Measurements from ENCODE around the gene CST11. TPM values are rescaled to one million over a fixed set of nuclear protein-coding genes. Genes with fewer than 3 reads are reported as not detected.

Gene CST11
- total RNA-seq, 1 donor = not detected

- DNase-seq (ENCODE audit: low read depth in 2 of 3, low spot score in 2 of 3) = no peak
These were observed 2.1 kb upstream of the CST11 start for GRCh38 chr20:23454816-23455215.

GRCh38 chr20:23453549-23454543 is 1.2 kb upstream of the CST11 start:
- no peak for DNase-seq (ENCODE audit: low read depth in 2 of 3, low spot score in 2 of 3)

- DNase-seq (ENCODE audit: low read depth in 2 of 3, low spot score in 2 of 3) = no peak
These were observed 654 bp downstream of the CST11 start for GRCh38 chr20:23451956-23452487.

DNA sequence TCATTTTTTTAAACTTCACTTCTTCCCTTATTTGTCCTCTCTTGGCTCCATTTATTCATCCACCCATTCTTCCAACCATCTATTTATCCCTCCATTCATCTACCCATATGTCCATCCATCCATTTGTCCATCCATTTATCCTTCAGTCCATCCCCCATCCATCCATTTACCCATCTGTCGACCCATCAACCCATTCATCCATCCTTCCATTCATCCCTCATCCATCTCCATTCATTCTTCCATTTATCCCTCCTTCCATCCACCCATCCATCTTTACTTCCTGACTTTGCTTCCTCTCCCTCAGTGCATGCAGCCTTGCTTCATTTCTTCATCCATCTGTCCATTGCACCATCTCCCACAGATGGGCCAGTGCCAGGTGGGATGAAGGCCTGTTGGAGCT is 1.8 kb downstream of the CST11 start:
- no peak for DNase-seq (ENCODE audit: low read depth in 2 of 3, low spot score in 2 of 3)

DNA sequence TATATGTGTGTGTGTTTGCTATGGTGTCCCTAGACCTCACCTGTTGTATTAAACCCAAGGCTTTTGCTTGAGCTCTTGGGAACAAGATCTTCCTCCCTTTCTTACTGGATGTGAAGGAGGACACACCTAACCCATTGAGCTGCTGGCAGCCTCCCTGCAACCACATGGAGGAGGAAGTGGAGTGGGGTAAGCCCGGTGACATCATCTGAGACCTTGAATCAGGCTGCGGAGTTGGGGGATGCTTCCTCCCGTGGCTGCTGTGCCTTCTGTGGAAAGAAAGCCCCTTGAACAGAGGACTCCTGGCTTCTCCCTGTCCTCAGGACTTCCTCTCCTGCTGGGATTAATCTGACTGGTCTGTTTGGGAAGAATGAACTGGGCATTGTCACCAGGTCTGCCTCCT is 3.3 kb downstream of the CST11 start:
- DNase-seq (ENCODE audit: low read depth in 2 of 3, low spot score in 2 of 3) = peak in 2 of 3 donors; percentile 36 to 62

GRCh38 chr20:23448167-23448566 is 4.5 kb downstream of the CST11 start:
- DNase-seq (ENCODE audit: low read depth in 2 of 3, low spot score in 2 of 3) = no peak

- peak in 1 of 3 donors; percentile 44 for DNase-seq (ENCODE audit: low read depth in 2 of 3, low spot score in 2 of 3)
These were observed 6.2 kb downstream of the CST11 start for GRCh38 chr20:23446505-23446904.

DNA sequence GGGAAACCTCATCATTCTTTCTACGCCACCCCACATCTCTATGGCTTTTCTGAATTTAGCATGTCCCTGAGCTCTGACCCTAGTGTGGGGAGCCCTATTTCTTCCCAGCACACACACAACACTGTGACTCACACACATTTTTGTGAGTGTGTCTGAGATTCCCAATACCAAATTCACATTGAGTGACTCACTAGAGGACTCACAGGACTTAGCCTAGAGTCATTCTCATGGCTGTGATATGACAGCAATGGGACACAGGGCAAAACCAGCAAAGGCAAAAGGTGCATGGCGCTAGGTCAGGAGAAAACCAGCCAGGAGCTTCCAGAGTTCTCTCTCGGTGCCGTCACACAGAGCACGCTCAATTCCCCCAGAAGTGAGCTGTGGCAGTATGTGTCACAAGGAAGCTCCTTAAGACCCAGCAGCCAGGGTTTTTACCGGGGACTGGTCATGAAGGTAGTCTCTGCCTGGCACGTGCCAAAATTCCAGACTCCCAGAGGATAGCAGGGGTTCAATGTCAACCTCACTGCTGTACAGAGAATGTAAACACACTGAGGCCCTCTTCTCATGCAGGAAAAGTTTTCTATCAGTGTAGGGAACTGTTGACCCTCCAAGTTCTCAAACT is 7.0 kb downstream of the CST11 start:
- no peak for DNase-seq (ENCODE audit: low read depth in 2 of 3, low spot score in 2 of 3)

DNA sequence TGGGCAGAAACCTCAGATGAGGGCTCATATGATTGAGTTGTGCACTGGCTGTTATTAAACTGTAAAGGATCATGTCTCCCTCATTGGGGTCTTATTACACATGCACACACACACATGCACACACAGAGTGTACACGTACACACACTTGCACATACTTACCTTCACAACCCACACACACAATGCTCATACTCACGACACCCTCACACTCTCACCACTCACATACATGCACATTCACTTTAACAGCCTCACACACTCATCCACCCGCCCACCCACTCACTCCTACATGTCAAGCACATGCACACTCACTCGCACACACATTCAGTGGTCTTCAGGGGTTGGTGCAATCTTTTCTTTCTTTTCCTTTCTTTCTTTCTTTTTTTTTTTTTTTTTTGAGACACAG is 7.8 kb downstream of the CST11 start:
- DNase-seq (ENCODE audit: low read depth in 2 of 3, low spot score in 2 of 3) = no peak

DNA sequence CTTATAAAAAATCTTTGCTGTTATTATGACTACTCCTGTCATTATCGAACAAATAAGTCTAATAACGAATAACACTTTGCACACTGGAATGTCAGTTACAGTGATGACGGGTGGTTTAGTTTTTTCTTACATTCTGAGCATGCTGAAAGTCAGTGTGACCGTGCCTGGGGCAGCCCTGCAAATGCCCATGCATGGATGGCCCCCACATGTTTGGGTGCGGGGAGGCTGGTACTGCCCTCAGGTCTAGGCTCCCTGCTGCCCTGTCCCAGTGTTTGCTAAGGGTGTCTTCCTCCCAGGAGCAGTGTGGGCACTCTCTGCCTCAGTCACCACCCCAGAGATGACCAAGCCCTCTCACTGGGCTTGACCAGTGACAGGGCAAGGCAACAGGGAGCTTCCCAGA is 10.2 kb downstream of the CST11 start:
- no peak for DNase-seq (ENCODE audit: low read depth in 2 of 3, low spot score in 2 of 3)

DNA sequence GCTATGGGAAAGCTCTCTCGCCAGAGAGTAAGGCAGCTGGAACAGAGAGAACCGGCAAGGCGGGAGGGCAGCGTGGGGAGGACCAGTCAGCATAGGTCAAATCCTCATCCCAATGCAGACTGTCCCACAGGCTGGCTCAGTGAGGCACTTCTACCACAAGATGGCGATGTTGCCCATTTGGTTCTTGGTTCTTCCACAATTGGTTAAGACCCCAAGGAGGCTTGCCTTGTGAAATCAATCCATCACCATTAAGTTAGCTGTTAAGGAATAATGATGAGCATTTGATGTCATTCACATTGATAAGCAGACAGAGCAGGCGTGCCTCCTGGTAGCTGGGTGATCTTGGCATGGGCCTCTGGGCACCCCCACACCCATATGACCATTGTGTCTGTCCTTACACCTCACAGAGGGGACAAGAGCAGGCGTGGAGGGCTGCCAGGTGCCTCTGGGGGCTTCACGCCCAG is 10.8 kb downstream of the CST11 start:
- DNase-seq (ENCODE audit: low read depth in 2 of 3, low spot score in 2 of 3) = peak; percentile 16 to 90 (median 59)

DNA sequence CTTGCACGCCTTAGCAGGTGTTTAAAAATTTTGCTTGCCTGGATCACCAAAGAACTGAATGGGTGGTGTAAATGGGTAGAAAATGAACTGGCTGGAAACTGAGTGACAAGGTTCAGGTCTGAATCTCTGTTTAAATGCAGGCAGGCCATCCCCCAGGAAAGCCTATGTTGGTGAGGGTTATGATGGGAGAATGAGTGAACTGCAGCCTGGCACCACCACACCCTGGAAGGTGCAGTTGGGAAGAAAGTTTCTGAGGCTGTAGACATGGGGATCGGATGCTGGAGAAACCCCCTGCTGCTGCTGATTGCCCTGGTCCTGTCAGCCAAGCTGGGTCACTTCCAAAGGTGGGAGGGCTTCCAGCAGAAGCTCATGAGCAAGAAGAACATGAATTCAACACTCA is 12.7 kb downstream of the CST11 start:
- no peak for DNase-seq (ENCODE audit: low read depth in 2 of 3, low spot score in 2 of 3)

DNA sequence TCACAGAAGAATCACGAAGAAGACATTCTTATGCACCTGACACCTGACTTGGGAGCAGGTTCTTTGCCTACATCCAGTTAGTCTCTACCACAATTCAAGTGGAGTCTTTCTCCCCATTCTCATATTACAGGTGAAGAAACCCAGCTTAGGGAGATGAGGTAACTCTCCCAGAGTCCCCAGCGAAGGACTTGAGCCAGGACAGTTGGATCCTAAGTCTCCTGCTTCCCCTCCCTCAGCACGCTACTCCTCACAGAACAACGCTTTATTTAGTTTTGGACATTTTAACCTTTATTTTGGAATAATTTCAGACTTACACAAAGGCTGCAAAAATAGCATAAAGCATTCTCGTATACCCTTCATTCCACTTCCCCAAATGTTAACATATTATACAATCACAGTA is 14.0 kb downstream of the CST11 start:
- no peak for DNase-seq (ENCODE audit: low read depth in 2 of 3, low spot score in 2 of 3)

DNA sequence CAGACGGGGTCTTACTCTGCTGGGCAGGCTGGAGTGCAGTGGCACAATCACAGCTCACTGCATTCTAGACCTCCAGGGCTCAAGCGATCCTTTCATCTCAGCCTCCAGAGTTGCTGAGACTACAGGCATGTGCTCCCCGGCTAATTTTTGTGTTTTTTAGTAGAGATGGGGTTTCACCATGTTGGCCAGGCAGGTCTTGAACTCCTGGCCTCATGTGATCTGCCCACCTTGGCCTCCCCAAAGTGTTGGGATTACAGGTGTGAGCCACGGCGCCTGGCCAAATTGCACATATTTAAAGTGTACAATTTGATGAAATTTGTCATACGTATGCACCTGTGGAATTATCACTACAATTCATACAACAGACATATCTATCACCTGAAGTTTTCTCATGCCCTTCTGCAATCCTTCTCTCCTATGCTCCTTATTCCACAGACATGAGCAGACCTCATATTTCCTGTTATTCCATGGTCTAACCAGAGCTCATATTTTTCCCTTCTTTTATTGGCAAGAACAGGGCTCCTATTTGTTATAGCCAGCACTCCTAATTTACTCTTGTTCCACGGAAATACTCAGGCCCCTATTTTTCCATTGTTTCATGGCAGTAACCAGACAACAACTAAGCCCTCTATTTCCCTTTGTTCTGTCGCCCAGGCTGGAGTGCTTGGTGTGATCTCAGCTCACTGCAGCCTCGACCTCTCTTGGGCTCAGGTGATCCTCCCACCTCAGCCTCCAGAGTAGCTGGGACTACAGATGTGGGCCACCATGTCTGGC is 15.4 kb downstream of the CST11 start:
- no peak for DNase-seq (ENCODE audit: low read depth in 2 of 3, low spot score in 2 of 3)

- DNase-seq (ENCODE audit: low read depth in 2 of 3, low spot score in 2 of 3) = no peak
These were observed 16.0 kb downstream of the CST11 start for GRCh38 chr20:23436681-23437080.

- no peak for DNase-seq (ENCODE audit: low read depth in 2 of 3, low spot score in 2 of 3)
These were observed 16.8 kb downstream of the CST11 start for GRCh38 chr20:23435626-23436539.

GRCh38 chr20:23434521-23435313 is 18.0 kb downstream of the CST11 start:
- no peak for DNase-seq (ENCODE audit: low read depth in 2 of 3, low spot score in 2 of 3)

DNA sequence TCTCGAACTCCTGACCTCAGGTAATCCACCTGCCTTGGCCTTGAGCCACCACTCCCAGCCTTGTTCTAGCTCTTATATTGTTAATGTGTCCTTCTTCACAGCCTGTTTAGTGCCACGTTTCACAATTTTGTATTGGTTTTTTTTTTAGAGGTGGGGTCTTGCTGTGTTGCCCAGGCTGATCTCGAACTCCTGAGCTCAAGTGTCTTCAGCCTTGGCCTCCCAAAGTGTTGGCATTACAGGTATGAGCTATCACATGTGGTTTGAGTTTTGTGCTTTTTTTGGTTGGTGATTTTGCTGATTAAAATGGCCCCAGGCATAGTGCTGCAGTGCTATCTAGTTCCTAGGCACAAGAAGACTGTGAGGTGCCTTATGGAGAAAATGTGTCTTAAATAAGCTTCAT is 19.0 kb downstream of the CST11 start:
- DNase-seq (ENCODE audit: low read depth in 2 of 3, low spot score in 2 of 3) = no peak

DNA sequence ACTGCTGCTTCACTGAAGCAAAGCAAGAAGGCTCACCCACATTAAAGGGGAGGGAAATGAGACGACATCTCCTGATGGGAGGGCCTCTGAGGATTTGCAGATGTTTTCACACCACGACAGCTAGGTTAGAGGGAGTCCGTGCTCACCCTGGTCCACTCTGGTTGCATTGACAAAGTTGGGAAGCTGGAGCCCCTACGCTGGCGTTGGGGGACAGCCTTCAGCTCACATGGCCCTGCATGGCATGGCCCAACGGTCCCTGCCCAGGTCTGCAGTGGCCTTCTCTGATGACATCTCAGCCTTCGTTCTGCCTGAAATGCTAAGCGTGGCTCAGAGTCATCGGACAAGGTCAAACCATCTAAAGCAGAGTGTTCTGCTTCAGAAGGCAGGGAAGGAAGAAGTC is 27.5 kb downstream of the CST11 start:
- no peak for DNase-seq (ENCODE audit: low read depth in 2 of 3, low spot score in 2 of 3)
